HepG2 (cell line): ENCODE results near the gene RAC3. TPM values are rescaled to one million over a fixed set of nuclear protein-coding genes. Genes with fewer than 3 reads are reported as not detected.
A peak's percentile ranks its signal among the peaks of the same experiment; 100 is the strongest.

ENCODE experiments used
- ADNP ChIP-seq: sonication (generic); formaldehyde crosslinking; IDR thresholded peaks from 2 replicates; pipeline ENCODE4 v1.4.0; 2020; ENCODE audit warnings: missing genetic modification reagents
- HNF1B ChIP-seq: sonication (generic); formaldehyde crosslinking; IDR thresholded peaks from 2 replicates; pipeline ENCODE4 v1.5.1; 2020; ENCODE audit warnings: mild to moderate bottlenecking, moderate library complexity, missing genetic modification reagents
- IKZF1 ChIP-seq: fragments of 450-650 bp; IDR thresholded peaks from 2 replicates; pipeline ENCODE4 v1.7.1; 2016
- MNT ChIP-seq: fragments of 450-650 bp; IDR thresholded peaks from 2 replicates; pipeline ENCODE4 v1.6.1; 2016
- MXD4 ChIP-seq: IDR thresholded peaks from 2 replicates; pipeline ENCODE4 v1.6.1; 2016; ENCODE audit warnings: mild to moderate bottlenecking, missing biosample characterization, missing genetic modification reagents
- SKI ChIP-seq: fragments of 450-650 bp; IDR thresholded peaks from one replicate; pipeline ENCODE4 v1.6.1; 2018; ENCODE audit warnings: mild to moderate bottlenecking; ENCODE audit not compliant: partially characterized antibody
- SMAD9 ChIP-seq: sonication (generic); formaldehyde crosslinking; IDR thresholded peaks from 2 replicates; pipeline ENCODE4 v1.5.1; 2020; ENCODE audit warnings: mild to moderate bottlenecking, missing genetic modification reagents
- SP5 ChIP-seq: IDR thresholded peaks from 2 replicates; pipeline ENCODE4 v1.6.1; 2016; ENCODE audit warnings: low read depth, borderline replicate concordance
- THAP8 ChIP-seq: sonication (generic); formaldehyde crosslinking; IDR thresholded peaks from 2 replicates; pipeline ENCODE4 v1.5.1; 2020; ENCODE audit warnings: missing genetic modification reagents, mild to moderate bottlenecking, borderline replicate concordance
- TRAFD1 ChIP-seq: sonication (generic); formaldehyde crosslinking; IDR thresholded peaks from 2 replicates; pipeline ENCODE4 v1.5.1; 2020; ENCODE audit warnings: missing genetic modification reagents, mild to moderate bottlenecking, borderline replicate concordance
- YY1 ChIP-seq: IDR thresholded peaks from 2 replicates; pipeline ENCODE4 v1.6.1; 2011; ENCODE audit warnings: low read length, low read depth, moderate library complexity, mild to moderate bottlenecking; ENCODE audit not compliant: insufficient read depth, insufficient replicate concordance
- ZNF441 ChIP-seq: sonication (generic); formaldehyde crosslinking; IDR thresholded peaks from 2 replicates; pipeline ENCODE4 v1.7.0; 2021; ENCODE audit warnings: missing genetic modification reagents, borderline replicate concordance
- ZNF777 ChIP-seq: sonication (generic); formaldehyde crosslinking; IDR thresholded peaks from 2 replicates; pipeline ENCODE4 v1.4.0; 2020; ENCODE audit warnings: missing genetic modification reagents
- ZNF781 ChIP-seq: sonication (generic); formaldehyde crosslinking; IDR thresholded peaks from 2 replicates; pipeline ENCODE4 v1.5.1; 2020; ENCODE audit warnings: borderline replicate concordance, mild to moderate bottlenecking, missing genetic modification reagents; ENCODE audit errors: not compliant biosample characterization
- ZSCAN30 ChIP-seq: sonication (generic); formaldehyde crosslinking; IDR thresholded peaks from 2 replicates; pipeline ENCODE4 v1.5.0; 2020; ENCODE audit warnings: mild to moderate bottlenecking, missing genetic modification reagents
- polyA plus RNA-seq, 8 experiments: library from polyadenylated mRNA; depleted of rRNA in 3 of 8; stranded (reverse) in 7 of 8; unstranded in 1 of 8; fragments of >200 nt; fragmentation: Illumina TruSeq in 4 of 8; extraction: Trizol in 4 of 8; gene quantifications; 2 replicates each; pipeline versions ENCODE4 v1.2.1 to v1.2.3, GENCODE V29; 2011 to 2016; ENCODE audit warnings: low read depth in 4 of 8, missing spikeins in 1 of 8, mixed read lengths in 1 of 8; ENCODE audit not compliant: insufficient read depth in 1 of 8
- total RNA-seq, 5 experiments: library from RNA; depleted of rRNA; stranded (reverse); fragments of >200 nt; fragmentation: Illumina TruSeq; extraction: Trizol; gene quantifications; 2 replicates each; pipeline ENCODE4 v1.2.3, GENCODE V29; 2016; ENCODE audit warnings: low read depth in 1 of 5
- TF ChIP-seq, protein P1 (sequence below): sonication (generic); formaldehyde crosslinking; IDR thresholded peaks from 2 replicates; pipeline ENCODE4 v1.4.0; 2020; ENCODE audit warnings: mild to moderate bottlenecking, missing genetic modification reagents
- TF ChIP-seq, protein P2 (sequence below): sonication (generic); formaldehyde crosslinking; IDR thresholded peaks from 2 replicates; pipeline ENCODE4 v1.5.0; 2020; ENCODE audit warnings: mild to moderate bottlenecking, missing genetic modification reagents
- TF ChIP-seq, protein P3 (sequence below): sonication (generic); formaldehyde crosslinking; conservative IDR thresholded peaks from 2 replicates; pipeline ENCODE4 v1.4.0; 2020; ENCODE audit warnings: missing genetic modification reagents

Gene RAC3
- total and polyA plus RNA-seq, 2 of the 13 experiments (the other 11 are each of a cell fraction or from before 2014, with no cell fraction given) = 10.5 to 21.3 TPM

- peak; percentile 20; the same call in 1 of the 2 replicates for TF ChIP-seq SMAD9 (CRISPR knock-in tag)
- TF ChIP-seq SKI = peak; percentile 74
- no peak for TF ChIP-seq ZNF781 (CRISPR knock-in tag)
- peak; percentile 5; the same call in 1 of the 2 replicates for TF ChIP-seq ZNF441 (CRISPR knock-in tag)
- TF ChIP-seq MNT = no peak
- peak; percentile 24 for TF ChIP-seq YY1
- TF ChIP-seq HNF1B = peak; percentile 50
- peak; percentile 91 for TF ChIP-seq SP5 (CRISPR knock-in tag)
- no peak for TF ChIP-seq ADNP (CRISPR knock-in tag)
- TF ChIP-seq, protein P1, sequence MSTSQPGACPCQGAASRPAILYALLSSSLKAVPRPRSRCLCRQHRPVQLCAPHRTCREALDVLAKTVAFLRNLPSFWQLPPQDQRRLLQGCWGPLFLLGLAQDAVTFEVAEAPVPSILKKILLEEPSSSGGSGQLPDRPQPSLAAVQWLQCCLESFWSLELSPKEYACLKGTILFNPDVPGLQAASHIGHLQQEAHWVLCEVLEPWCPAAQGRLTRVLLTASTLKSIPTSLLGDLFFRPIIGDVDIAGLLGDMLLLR (CRISPR knock-in tag) = no peak; the same call in 1 of the 2 replicates
- TF ChIP-seq, protein P2, sequence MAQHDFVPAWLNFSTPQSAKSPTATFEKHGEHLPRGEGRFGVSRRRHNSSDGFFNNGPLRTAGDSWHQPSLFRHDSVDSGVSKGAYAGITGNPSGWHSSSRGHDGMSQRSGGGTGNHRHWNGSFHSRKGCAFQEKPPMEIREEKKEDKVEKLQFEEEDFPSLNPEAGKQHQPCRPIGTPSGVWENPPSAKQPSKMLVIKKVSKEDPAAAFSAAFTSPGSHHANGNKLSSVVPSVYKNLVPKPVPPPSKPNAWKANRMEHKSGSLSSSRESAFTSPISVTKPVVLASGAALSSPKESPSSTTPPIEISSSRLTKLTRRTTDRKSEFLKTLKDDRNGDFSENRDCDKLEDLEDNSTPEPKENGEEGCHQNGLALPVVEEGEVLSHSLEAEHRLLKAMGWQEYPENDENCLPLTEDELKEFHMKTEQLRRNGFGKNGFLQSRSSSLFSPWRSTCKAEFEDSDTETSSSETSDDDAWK (CRISPR knock-in tag) = no peak
- peak; percentile 2; the same call in 1 of the 2 replicates for TF ChIP-seq MXD4 (CRISPR knock-in tag)
- TF ChIP-seq IKZF1 = no peak
- peak; percentile 47; the same call in 1 of the 2 replicates for TF ChIP-seq ZNF777
- peak; percentile 21; the same call in 1 of the 2 replicates for TF ChIP-seq ZSCAN30 (CRISPR knock-in tag)
- TF ChIP-seq THAP8 = 0 out of 2 replicates have a peak, but pooled peaks have one; percentile 51
- TF ChIP-seq, protein P3, sequence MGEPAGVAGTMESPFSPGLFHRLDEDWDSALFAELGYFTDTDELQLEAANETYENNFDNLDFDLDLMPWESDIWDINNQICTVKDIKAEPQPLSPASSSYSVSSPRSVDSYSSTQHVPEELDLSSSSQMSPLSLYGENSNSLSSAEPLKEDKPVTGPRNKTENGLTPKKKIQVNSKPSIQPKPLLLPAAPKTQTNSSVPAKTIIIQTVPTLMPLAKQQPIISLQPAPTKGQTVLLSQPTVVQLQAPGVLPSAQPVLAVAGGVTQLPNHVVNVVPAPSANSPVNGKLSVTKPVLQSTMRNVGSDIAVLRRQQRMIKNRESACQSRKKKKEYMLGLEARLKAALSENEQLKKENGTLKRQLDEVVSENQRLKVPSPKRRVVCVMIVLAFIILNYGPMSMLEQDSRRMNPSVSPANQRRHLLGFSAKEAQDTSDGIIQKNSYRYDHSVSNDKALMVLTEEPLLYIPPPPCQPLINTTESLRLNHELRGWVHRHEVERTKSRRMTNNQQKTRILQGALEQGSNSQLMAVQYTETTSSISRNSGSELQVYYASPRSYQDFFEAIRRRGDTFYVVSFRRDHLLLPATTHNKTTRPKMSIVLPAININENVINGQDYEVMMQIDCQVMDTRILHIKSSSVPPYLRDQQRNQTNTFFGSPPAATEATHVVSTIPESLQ = no peak
- TF ChIP-seq TRAFD1 (CRISPR knock-in tag) = no peak; the same call in 1 of the 2 replicates
Measured at GRCh38 chr17:81994593-81995462, 36.6 kb upstream of the RAC3 start (continued).
